Glomerular endothelial cell (primary cell): ENCODE results near the gene PACSIN2. TPM values are rescaled to one million over a fixed set of nuclear protein-coding genes. Genes with fewer than 3 reads are reported as not detected.
"Not testable (repeated sequence)": the region's sequence is repeated elsewhere in the genome, so short reads cannot be mapped to it uniquely, and the experiment has no call there.

Experiments used
- DNase-seq: peaks from one replicate; pipeline ENCODE4 v3.0.0-alpha.2; 2011; ENCODE audit warnings: low read depth, low spot score; ENCODE audit errors: extremely low read depth
- total RNA-seq: library from RNA; depleted of rRNA; stranded (reverse); fragments of >200 nt; gene quantifications from 2 replicates; pipeline ENCODE4 v1.2.3, GENCODE V29; 2015

Gene PACSIN2, protein sequence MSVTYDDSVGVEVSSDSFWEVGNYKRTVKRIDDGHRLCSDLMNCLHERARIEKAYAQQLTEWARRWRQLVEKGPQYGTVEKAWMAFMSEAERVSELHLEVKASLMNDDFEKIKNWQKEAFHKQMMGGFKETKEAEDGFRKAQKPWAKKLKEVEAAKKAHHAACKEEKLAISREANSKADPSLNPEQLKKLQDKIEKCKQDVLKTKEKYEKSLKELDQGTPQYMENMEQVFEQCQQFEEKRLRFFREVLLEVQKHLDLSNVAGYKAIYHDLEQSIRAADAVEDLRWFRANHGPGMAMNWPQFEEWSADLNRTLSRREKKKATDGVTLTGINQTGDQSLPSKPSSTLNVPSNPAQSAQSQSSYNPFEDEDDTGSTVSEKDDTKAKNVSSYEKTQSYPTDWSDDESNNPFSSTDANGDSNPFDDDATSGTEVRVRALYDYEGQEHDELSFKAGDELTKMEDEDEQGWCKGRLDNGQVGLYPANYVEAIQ
- 68.7 and 82.0 TPM in 2 replicates for total RNA-seq

- DNase-seq = peak; percentile 74
Measured at GRCh38 chr22:43014869-43015676, at the start of gene PACSIN2. Gene PACSIN2, minus strand, starts transcription at chr22:43015149. Its CDS starts 103,069 bp downstream, at chr22:42912080.

DNA sequence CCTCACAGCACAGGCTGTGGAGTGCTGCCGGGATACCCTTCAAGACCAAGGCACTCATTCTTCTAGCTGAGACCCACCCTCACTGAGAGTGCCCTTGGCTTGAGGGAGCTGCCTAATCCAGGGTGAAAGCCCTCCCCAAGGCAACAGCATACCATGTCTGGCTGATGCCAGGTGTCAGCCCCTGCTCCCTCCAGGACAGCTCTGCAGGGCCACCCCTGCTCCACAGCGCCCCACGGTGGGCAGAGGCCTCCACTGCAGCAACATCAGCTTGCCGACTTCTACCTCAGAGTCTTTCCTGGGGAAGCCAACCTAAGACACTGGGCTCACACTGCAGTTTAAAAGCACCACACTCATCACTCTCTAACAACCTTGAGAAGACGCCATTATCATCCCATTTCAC lies 45.2 kb upstream of the PACSIN2 start:
- no peak for DNase-seq

DNA sequence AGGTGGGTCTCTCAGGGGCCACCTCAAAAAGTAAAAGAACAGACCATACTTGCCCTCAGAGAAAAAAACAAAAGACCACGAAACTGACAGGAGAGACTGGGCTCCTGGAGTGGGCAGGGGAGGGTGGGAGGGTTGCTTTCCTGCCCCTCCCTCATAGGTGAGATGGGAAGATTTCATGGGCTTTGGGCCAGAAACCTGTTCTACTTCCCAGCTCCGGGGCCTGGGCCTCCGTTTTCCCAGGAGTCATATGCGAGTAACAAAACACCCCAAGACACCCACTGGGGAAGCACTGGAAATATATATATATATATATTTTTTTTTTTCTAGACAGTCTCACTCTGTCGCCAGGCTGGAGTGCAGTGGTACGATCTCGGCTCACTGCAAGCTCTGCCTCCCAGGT lies 42.7 kb upstream of the PACSIN2 start:
- DNase-seq = no peak

DNA sequence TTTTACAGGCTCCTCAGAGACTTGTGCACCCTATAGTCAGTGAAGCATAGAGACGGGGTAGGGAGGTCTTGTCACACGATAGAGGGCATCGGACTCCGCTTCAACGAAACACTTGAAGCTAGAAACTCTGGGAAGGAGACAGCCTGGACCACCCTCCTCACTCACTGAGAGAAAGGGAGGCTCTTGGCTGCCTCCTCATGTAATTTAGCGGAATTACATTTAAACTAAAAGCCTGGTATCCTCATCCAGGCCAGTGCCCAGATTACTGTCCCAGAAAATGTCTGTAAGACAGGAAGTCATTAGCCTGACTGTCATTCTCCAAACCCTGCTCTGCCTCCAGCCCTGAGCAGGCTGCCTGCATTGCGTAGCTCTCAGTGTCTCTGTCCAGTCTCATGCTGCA lies 38.2 kb upstream of the PACSIN2 start:
- no peak for DNase-seq

DNA sequence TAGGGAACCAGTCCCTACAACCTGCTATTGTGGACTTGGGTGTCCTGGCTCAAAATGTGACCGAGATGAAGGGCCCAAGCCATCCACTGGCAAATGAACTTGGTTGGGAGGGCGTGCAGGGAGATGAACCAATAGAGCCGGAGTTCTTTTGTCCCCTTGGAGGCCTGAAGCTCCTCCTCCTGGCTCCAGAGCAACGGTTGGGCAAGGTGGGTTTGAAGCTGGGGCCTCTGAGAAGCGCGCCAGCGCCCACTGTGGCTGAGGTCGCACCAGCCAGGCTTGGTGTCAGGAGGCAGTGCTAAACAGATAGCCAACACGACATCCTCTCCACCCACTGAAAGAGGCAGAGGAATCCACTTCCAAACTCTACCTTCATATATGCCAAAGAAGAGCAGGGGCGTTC lies 36.0 kb upstream of the PACSIN2 start:
- no peak for DNase-seq

- no peak for DNase-seq
Measured at GRCh38 chr22:43047605-43048004, 32.7 kb upstream of the PACSIN2 start.

GRCh38 chr22:43044290-43044712 lies 29.4 kb upstream of the PACSIN2 start:
- DNase-seq = no peak

GRCh38 chr22:43042101-43042780 lies 27.3 kb upstream of the PACSIN2 start:
- no peak for DNase-seq

DNA sequence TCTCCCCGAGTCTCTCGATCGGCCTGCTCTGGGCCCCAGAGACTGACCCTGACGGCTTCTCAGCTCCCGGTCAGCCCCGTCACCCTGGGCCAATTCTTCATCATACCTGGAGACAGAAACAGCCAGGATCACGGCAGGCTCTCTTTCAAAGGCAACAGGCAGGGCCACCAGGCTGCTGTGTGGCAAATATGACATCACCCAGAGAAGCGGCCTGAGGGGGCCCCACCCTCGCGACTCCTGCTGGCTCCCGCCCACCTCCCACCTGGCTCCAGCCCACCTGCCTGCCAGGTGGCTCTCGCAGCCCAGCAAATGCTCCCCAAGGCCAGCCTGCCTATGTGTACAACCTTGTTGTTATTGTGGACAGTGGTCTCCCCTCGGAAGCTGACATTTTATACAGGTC lies 24.9 kb upstream of the PACSIN2 start:
- no peak for DNase-seq

- DNase-seq = no peak
Measured at GRCh38 chr22:43038325-43038724, 23.4 kb upstream of the PACSIN2 start.

DNA sequence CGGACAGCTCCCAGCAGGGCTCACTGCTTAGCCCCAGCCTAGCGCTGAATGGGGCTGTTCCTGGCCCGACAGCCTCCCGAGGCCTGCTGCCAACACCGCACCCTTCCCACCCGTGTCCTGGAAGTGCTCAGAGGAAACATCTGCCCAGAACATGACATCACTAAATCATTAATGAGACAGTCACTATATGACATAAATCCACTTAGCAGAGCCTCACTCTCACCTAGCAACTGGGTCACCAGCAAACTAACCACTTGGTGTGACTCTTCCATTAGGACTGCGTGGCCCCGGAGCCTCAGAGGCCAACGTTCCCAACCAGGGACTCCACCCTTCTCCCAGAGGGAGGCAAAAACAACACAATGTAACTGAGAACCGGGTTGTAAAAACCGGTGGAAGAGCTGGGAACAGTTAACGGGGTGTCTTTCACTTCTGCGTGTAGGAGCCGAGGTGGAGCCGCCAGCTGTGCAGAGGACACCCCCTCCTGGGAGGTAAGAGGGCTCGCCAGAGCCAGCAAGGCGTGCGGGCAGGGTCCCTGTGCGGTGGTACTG lies 21.4 kb upstream of the PACSIN2 start:
- peak; percentile 52 for DNase-seq

GRCh38 chr22:43035250-43035649 lies 20.3 kb upstream of the PACSIN2 start:
- DNase-seq = no peak

GRCh38 chr22:43031617-43032016 lies 16.7 kb upstream of the PACSIN2 start:
- DNase-seq = no peak

DNA sequence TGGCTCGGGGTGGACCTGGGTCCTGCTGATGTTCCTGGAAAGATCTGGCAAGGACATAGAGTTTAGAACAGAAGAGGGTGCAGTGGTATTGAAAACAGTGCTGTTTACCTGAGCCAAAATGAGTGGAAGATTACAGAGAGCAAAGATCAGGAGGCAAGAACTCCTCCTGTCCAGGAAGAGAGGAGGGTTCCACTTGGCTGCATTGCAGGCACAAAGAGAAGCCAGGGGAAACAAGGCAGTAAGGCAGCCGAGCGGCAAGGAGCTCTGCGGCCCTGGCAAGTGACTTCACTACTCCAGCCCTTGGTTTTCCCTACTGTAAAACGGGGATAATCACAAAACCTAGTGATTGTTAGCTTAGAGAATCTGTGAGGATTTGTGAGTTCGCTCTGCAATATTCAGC lies 3.7 kb upstream of the PACSIN2 start:
- no peak for DNase-seq

DNA sequence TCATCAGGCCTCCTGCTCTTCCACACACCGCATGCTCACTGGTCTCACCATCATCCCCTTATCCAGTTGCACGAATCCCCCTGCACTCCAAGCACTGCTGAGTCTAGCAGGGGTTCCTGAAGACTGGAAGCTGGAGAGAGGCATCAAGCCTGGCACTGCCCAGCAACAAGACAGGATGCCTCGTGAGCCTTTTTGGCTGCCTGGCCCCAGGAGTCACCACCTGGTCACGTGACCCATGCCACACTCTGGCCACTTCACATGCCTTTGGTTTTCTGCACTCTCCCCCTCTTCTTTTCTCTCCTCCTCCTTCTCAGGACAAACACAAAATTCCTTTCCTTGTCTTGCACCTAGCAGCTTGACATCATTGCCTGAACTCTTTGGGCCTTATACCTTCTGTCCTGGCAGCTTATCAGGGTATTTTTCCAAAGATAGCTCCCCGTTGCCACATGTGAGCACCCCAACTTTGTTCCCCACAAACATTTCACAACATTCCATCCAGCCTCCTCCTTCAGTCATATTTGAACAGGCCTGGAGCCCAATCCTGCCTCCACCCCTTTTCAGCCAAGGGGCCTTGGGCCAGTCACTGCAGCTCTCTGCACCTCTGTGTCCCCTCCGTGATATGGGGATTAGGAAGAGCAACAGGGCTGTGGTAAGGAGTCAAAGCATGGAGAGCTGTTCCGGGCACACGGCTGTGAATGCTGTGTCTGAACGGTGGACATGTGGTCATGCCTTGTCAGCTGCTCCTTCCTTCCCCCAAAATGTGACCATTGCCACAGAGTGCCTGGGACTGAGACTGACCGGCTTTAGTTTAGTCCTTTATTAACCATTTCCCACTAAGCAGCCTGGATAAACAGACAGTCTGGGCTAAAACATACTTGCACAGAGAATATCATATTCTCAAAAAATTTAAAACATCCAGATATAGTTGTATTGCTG lies 2.8 kb upstream of the PACSIN2 start:
- no peak for DNase-seq

DNA sequence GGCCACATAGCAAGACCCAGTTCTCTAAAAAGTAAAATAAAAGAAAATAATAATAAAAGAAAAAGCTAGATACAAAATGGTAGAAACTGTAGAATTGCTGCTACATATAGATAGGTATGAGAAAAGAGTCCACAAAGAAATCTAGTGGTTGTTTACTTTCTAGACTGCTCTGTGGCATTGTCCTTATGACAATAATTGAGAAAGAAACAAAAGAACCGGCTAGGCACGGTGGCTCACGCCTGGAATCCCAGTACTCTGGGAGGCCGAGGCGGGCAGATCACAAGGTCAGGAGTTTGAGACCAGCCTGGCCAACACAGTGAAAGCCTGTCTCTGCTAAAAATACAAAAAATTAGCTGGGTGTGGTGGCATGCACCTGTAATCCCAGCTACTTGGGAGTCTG lies 1.2 kb upstream of the PACSIN2 start:
- DNase-seq = not testable (repeated sequence)

- DNase-seq = no peak
Measured at GRCh38 chr22:43015677-43016042, 711 bp upstream of the PACSIN2 start.

GRCh38 chr22:43014316-43014868 lies 557 bp downstream of the PACSIN2 start:
- no peak for DNase-seq
